BJ (cell line): ENCODE data around the gene MGAT5. TPM values are rescaled to one million over a fixed set of nuclear protein-coding genes. Genes with fewer than 3 reads are reported as not detected.

Experiments used
- CTCF ChIA-PET: fragments of 350-600 bp; formaldehyde crosslinking; extraction: SDS; loops from one replicate; lab custom pipeline; 2021; ENCODE audit warnings: antibody characterized with exemption, inconsistent platforms; lab: Yijun Ruan, JAX
- POLR2A ChIA-PET: fragments of 300-600 bp; sonication (Branson Sonifier 250); formaldehyde crosslinking; extraction: SDS; loops from one replicate; lab custom pipeline; 2021; ENCODE audit warnings: antibody characterized with exemption; lab: Charles Lee
- DNase-seq: peaks from one replicate; pipeline ENCODE4 v3.0.0-alpha.2; 2011; ENCODE audit warnings: low read depth
- H3K27me3 ChIP-seq: 2 replicates; pipeline ENCODE4 v1.6.0; 2011; ENCODE audit warnings: low read length; ENCODE audit not compliant: control insufficient read depth, insufficient read depth
- H3K36me3 ChIP-seq: 2 replicates; pipeline ENCODE4 v1.5.1; 2011; ENCODE audit warnings: low read length; ENCODE audit not compliant: control insufficient read depth, insufficient read depth
- H3K4me3 ChIP-seq: 2 replicates; pipeline ENCODE4 v1.5.1; 2011; ENCODE audit warnings: low read depth, mild to moderate bottlenecking, control low read depth, low read length
- CTCF ChIP-seq: IDR thresholded peaks from 2 replicates; pipeline ENCODE4 v1.5.1; 2011; ENCODE audit warnings: low read depth, mild to moderate bottlenecking, control low read depth, inconsistent platforms, low read length, moderate library complexity; ENCODE audit not compliant: insufficient read depth
- polyA plus RNA-seq: library from polyadenylated mRNA; depleted of rRNA; stranded (reverse); fragments of >200 nt; gene quantifications from 2 replicates; pipeline ENCODE4 v1.2.3, GENCODE V29; 2011

The MGAT5 gene
- polyA plus RNA-seq, 1 experiment, result 25.0 TPM

GRCh38 chr2:134217924-134218323 is 35.9 kb upstream of the MGAT5 start:
- no peak for TF ChIP-seq CTCF
- Histone ChIP-seq H3K4me3 (no peak overlapping the region), H3K27me3 (no peaks in the 10 kb centered on the region), H3K36me3 (no peaks in the 10 kb centered on the region; the same call in 1 of the 2 replicates)
- ChIA-PET POLR2A (no interaction called here), CTCF (no interaction called here)
- DNase-seq, result no peak

DNA sequence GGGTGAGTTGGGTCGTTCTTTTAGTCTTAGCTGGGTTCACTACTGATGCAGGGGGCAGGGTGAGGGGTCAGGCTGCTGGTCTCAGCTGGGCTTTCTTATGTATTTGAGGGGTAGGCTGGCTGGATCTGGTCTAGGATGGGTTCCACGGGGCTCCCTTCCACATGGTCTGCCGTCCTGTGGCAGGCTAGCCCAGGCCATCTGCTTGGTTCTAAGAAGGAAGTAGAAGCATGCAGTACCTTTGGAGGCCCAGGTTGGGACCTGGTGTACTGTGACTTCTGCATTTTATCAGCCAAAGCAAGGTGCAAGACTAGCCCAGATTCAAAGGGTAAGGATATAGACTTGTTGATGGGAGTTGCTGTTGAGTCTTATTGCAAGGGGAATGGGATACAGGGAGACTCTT is 35.5 kb upstream of the MGAT5 start:
- no peak for TF ChIP-seq CTCF
- no peak for DNase-seq
- POLR2A ChIA-PET, result no interaction called here
- Histone ChIP-seq H3K27me3 (no peaks in the 10 kb centered on the region), H3K4me3 (no peak overlapping the region), H3K36me3 (no peaks in the 10 kb centered on the region; the same call in 1 of the 2 replicates)
- CTCF ChIA-PET, result interaction anchor here (1.0 to 2.7 kb wide), 2 partner anchors 9 to 11 kb away, joined by 3 to 12 read pairs; no protein-coding TSS in a partner anchor

GRCh38 chr2:134218930-134219658 is 34.8 kb upstream of the MGAT5 start:
- ChIA-PET POLR2A (no interaction called here), CTCF (interaction anchor here (1.0 to 2.7 kb wide), 2 partner anchors 9 to 11 kb away, joined by 3 to 12 read pairs; no protein-coding TSS in a partner anchor)
- TF ChIP-seq CTCF, result no peak
- H3K4me3 ChIP-seq, result no peak overlapping the region
- DNase-seq, result no peak
- no peaks in the 10 kb centered on the region for H3K27me3 ChIP-seq
- H3K36me3 ChIP-seq, result no peaks in the 10 kb centered on the region

GRCh38 chr2:134220344-134220974 is 33.4 kb upstream of the MGAT5 start:
- DNase-seq, result no peak
- Histone ChIP-seq H3K36me3 (no peaks in the 10 kb centered on the region), H3K27me3 (no peaks in the 10 kb centered on the region), H3K4me3 (no peak overlapping the region)
- POLR2A ChIA-PET, result no interaction called here
- CTCF ChIA-PET, result interaction anchor here (1.1 to 2.7 kb wide), 2 partner anchors 13 to 102 kb away, joined by 3 to 12 read pairs; no protein-coding TSS in a partner anchor
- TF ChIP-seq CTCF, result no peak

DNA sequence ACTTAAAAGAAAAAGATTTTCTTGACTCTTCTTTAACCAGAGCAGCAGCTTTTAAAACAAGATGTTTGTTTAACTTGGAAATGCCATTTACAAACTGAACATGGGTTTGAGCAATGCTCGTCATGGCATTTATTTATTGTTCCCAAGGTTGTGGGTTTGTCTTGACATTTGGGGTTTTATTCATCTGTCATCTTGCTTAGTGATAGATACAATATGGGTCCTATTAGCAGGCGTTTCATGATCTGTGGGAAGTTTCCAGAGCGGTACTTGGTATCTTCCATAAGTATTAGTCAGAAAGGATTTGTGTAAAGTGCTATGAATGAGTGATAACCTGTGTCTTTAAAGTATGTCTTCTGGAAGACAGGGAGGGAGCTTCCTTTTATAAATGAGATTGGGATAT is 29.9 kb upstream of the MGAT5 start:
- no peaks in the 10 kb centered on the region for H3K27me3 ChIP-seq
- DNase-seq, result no peak
- no peak for TF ChIP-seq CTCF
- no peak overlapping the region for H3K4me3 ChIP-seq
- CTCF ChIA-PET, result interaction anchor here (1.1 to 2.3 kb wide), 5 partner anchors 7 to 227 kb away, joined by 3 to 10 read pairs (median 4); no protein-coding TSS in a partner anchor
- no peaks in the 10 kb centered on the region for H3K36me3 ChIP-seq
- POLR2A ChIA-PET, result no interaction called here
